Effector memory CD8-positive, alpha-beta T cell (primary cell): ENCODE data around the gene LRRC70.

Experiments
- ATAC-seq: fragments of 150-1000 bp; cut with Tn5 transposase; replicated peaks from 2 replicates; pipeline ENCODE4 v1.10.0; 2021; ENCODE audit warnings: mild to moderate bottlenecking, moderate library complexity
- DNase-seq, 3 experiments: peaks; one replicate each; pipeline ENCODE4 v3.0.0; 2021
- H3K27ac Mint-ChIP-seq, 2 donors: one replicate each; pipeline ENCODE4 v1.8.0; 2022; ENCODE audit warnings: mild to moderate bottlenecking in 2 of 2, mixed read lengths in 2 of 2, moderate library complexity in 2 of 2
- H3K27me3 Mint-ChIP-seq, 2 donors: one replicate each; pipeline ENCODE4 v1.8.0; 2022; ENCODE audit warnings: mixed read lengths in 2 of 2
- H3K36me3 Mint-ChIP-seq: one replicate; pipeline ENCODE4 v1.8.0; 2022; ENCODE audit warnings: mild to moderate bottlenecking, moderate library complexity, mixed read lengths; ENCODE audit not compliant: insufficient read depth
- H3K4me1 Mint-ChIP-seq, 2 donors: one replicate each; pipeline ENCODE4 v1.8.0; 2022; ENCODE audit warnings: low read depth in 2 of 2, mixed read lengths in 2 of 2
- H3K4me3 Mint-ChIP-seq, 2 donors: one replicate each; pipeline ENCODE4 v1.8.0; 2022; ENCODE audit warnings: mild to moderate bottlenecking in 2 of 2, mixed read lengths in 2 of 2, moderate library complexity in 2 of 2
- H3K9me3 Mint-ChIP-seq, 2 donors: one replicate each; pipeline ENCODE4 v1.8.0; 2022; ENCODE audit warnings: mixed read lengths in 2 of 2

Gene LRRC70

DNA sequence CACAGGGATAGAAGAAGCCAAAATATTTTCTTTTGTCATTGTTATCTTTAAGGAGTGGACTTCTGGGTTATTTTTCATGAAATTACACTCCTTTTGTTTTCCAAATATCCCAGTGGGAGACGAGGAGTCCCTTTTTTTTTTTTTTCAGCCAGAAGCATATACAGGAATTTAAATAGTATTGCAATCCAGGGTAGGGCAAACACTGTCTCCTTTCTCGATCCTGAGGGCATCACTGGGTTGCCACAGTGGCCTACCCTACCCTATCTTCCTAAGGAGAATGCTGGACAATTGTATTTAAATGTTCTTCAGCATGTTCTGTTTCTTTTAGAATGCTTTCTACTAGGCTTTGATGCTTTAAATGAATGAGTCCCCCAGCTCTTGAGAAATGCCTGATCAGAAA is 47.9 kb downstream of the LRRC70 start:
- no peak for DNase-seq
- ATAC-seq, result no peak
- no peaks in the 10 kb centered on the region for H3K4me1 Mint-ChIP-seq
- no peak overlapping the region for H3K4me3 Mint-ChIP-seq
- no peaks in the 10 kb centered on the region for H3K9me3 Mint-ChIP-seq
- no peaks in the 10 kb centered on the region for H3K27me3 Mint-ChIP-seq
- peaks cover 3% of the 10 kb centered on the region for H3K36me3 Mint-ChIP-seq
- peak overlapping the region in 1 of 2 donors; percentile 23 for H3K27ac Mint-ChIP-seq

DNA sequence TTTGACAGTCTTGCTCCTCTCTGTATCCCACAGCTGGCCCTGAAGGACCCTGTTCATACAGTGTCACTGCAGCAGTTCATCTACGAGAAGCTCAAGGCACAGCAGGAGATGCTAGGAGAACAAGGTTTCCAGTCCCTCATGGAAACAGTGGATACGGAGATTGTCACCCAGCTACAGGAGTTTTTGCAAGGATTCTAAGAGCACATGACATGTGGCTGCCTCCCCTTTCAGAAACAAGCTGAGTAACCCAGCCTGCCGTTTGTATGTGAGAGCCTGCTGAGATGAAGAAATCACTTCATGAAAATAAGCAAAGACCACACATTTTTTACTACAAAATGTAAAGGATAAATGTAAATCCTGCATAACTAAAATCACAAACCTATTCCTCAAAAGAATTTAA is 48.5 kb downstream of the LRRC70 start:
- no peak overlapping the region for H3K4me3 Mint-ChIP-seq
- peak overlapping the region in 1 of 2 donors; percentile 23 for H3K27ac Mint-ChIP-seq
- peaks cover 7% of the 10 kb centered on the region for H3K36me3 Mint-ChIP-seq
- no peaks in the 10 kb centered on the region for H3K4me1 Mint-ChIP-seq
- DNase-seq (no peak), ATAC-seq (no peak)
- no peaks in the 10 kb centered on the region for H3K9me3 Mint-ChIP-seq
- no peaks in the 10 kb centered on the region for H3K27me3 Mint-ChIP-seq

DNA sequence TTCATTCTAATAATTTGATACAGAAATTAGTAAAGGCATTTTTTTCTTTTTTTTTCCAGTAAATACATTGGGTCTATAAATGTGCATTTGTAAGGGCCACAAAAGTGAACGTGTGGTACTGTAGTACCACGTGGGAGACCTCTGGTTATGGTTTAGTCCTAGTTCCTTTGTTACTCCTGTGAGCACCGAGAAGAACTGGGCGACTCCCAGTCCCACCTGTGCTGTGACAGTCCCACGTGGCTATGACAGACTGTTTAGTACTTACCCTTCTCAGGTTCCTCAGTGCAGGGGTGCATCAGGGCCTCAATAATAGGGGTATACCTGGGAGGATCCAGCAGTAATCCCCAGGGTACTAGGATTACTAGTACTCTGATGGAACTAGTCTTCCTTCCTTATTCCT is 49.3 kb downstream of the LRRC70 start:
- DNase-seq, result no peak
- Mint-ChIP-seq H3K4me1 (no peaks in the 10 kb centered on the region), H3K27ac (no peak overlapping the region), H3K4me3 (no peak overlapping the region), H3K27me3 (no peaks in the 10 kb centered on the region), H3K36me3 (peaks cover 8% of the 10 kb centered on the region), H3K9me3 (no peaks in the 10 kb centered on the region)
- ATAC-seq, result no peak
